ENCODE results near the gene KIAA0825.
"Not testable (repeated sequence)": the region's sequence is repeated elsewhere in the genome, so short reads cannot be mapped to it uniquely, and the experiment has no call there.

KIAA0825 gene

DNA sequence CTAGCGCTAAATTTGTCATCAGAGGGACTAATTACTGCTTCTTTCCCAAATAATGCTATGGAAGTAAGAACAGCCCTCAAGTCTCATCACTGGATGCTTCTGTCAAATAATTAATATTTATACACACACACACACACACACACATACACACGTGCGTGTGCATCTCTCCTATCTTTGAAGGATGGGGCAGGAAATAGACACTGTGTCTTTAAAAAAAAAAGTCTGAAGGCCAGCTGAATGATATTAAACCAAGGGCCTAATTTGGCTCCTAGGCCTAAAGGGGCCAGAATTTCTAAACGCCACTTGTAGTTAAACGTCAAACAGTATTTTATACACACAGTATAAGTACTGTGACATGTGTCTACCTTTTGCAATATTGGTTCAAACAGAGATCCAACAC, 3.4 kb upstream of the KIAA0825 start:
- no peak for DNase-seq
- Mint-ChIP-seq H3K36me3 (no peaks in the 10 kb centered on the region), H3K27ac (no peak overlapping the region), H3K27me3 (no peaks in the 10 kb centered on the region), H3K9me3 (no peaks in the 10 kb centered on the region), H3K4me3 (no peak overlapping the region), H3K4me1 (peaks cover 35% of the 10 kb centered on the region)
- CTCF ChIA-PET = no interaction called here

DNA sequence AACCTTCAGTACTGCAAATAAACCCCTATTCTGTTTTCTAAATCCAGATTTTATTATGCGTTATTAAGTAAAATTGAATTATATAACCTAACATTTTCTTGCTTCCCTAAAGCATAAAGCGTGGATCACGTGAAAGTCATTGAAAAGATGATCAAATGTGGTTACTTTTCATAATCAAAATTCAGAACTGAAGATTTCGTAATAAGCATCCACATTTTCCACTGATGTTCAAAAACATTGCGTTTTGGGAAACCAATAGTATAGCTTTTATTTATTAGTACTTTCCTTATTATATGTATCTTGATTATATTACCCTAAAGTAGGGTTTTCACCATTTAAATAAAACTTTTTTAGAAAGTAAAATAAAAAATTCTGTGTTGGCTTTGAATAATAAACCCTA, 1.9 kb upstream of the KIAA0825 start:
- peak overlapping the region; percentile 86 for H3K4me3 Mint-ChIP-seq
- peaks cover 39% of the 10 kb centered on the region for H3K4me1 Mint-ChIP-seq
- no peaks in the 10 kb centered on the region for H3K36me3 Mint-ChIP-seq
- CTCF ChIA-PET = no interaction called here
- DNase-seq = no peak
- no peak overlapping the region for H3K27ac Mint-ChIP-seq
- H3K9me3 Mint-ChIP-seq = no peaks in the 10 kb centered on the region
- no peaks in the 10 kb centered on the region for H3K27me3 Mint-ChIP-seq

GRCh38 chr5:94618029-94618492, 343 bp downstream of the KIAA0825 start:
- Mint-ChIP-seq H3K27me3 (no peaks in the 10 kb centered on the region), H3K27ac (peak overlapping the region; percentile 86), H3K9me3 (no peaks in the 10 kb centered on the region), H3K4me3 (peak overlapping the region; percentile 86), H3K4me1 (peaks cover 39% of the 10 kb centered on the region), H3K36me3 (no peaks in the 10 kb centered on the region)
- CTCF ChIA-PET = interaction anchor here (1.0 to 1.8 kb wide), 3 partner anchors 41 to 93 kb away, joined by 3 to 8 read pairs (median 4); no protein-coding TSS in a partner anchor
- peak; percentile 52 for DNase-seq

GRCh38 chr5:94615862-94616261, 2.5 kb downstream of the KIAA0825 start:
- no peaks in the 10 kb centered on the region for H3K27me3 Mint-ChIP-seq
- H3K4me3 Mint-ChIP-seq = no peak overlapping the region
- H3K4me1 Mint-ChIP-seq = peaks cover 39% of the 10 kb centered on the region
- CTCF ChIA-PET = interaction anchor here (0.8 kb wide), 1 partner anchor 77 kb away, joined by 3 read pairs; no protein-coding TSS in a partner anchor
- no peaks in the 10 kb centered on the region for H3K9me3 Mint-ChIP-seq
- H3K27ac Mint-ChIP-seq = no peak overlapping the region
- H3K36me3 Mint-ChIP-seq = no peaks in the 10 kb centered on the region
- DNase-seq = no peak

GRCh38 chr5:94614156-94614805, 4.1 kb downstream of the KIAA0825 start:
- DNase-seq = no peak
- Mint-ChIP-seq H3K9me3 (no peaks in the 10 kb centered on the region), H3K27me3 (no peaks in the 10 kb centered on the region), H3K36me3 (no peaks in the 10 kb centered on the region), H3K4me1 (peaks cover 36% of the 10 kb centered on the region), H3K4me3 (no peak overlapping the region), H3K27ac (no peak overlapping the region)
- CTCF ChIA-PET = no interaction called here

- CTCF ChIA-PET = interaction anchor here (1.2 kb wide), 1 partner anchor 15 kb away, joined by 3 read pairs; no protein-coding TSS in a partner anchor
- no peak overlapping the region for H3K27ac Mint-ChIP-seq
- DNase-seq = no peak
- no peaks in the 10 kb centered on the region for H3K36me3 Mint-ChIP-seq
- H3K27me3 Mint-ChIP-seq = no peaks in the 10 kb centered on the region
- no peak overlapping the region for H3K4me3 Mint-ChIP-seq
- no peaks in the 10 kb centered on the region for H3K9me3 Mint-ChIP-seq
- peaks cover 33% of the 10 kb centered on the region for H3K4me1 Mint-ChIP-seq
These were observed 4.8 kb downstream of the KIAA0825 start for GRCh38 chr5:94613583-94613982.

DNA sequence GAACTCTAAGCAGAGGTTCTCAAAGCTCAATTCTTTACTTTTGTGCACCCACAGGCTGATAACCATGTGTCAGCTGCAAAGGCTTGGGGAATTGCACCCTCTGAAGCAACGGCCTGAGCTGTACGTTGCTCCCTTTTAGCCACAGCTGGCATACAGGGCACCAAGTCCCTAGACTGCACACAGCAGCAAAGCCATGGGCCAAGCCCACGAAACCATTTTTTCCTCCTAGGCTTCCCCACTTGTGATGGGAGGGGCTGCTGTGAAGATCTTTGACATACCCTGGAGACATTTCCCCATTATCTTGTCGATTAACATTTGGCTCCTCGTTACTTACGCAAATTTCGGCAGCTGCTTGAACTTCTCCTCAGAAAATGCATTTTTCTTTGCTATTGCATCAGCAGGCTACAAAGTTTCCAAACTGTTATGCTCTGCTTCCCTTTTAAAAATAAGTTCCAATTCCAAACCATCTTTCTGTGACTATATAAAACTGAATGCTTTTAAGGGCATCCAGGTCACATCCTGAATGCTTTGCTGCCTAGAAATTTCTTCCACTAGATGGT, 23.0 kb downstream of the KIAA0825 start:
- DNase-seq = no peak
- H3K27me3 Mint-ChIP-seq = peaks cover 16% of the 10 kb centered on the region
- no peak overlapping the region for H3K27ac Mint-ChIP-seq
- CTCF ChIA-PET = no interaction called here
- no peaks in the 10 kb centered on the region for H3K36me3 Mint-ChIP-seq
- H3K9me3 Mint-ChIP-seq = no peaks in the 10 kb centered on the region
- no peaks in the 10 kb centered on the region for H3K4me1 Mint-ChIP-seq
- H3K4me3 Mint-ChIP-seq = no peak overlapping the region

- Mint-ChIP-seq H3K27me3 (no peaks in the 10 kb centered on the region), H3K4me3 (peak overlapping the region; percentile 22), H3K36me3 (peaks cover 4% of the 10 kb centered on the region), H3K9me3 (peaks cover 2% of the 10 kb centered on the region), H3K27ac (peak overlapping the region; percentile 55), H3K4me1 (peaks cover 48% of the 10 kb centered on the region)
- DNase-seq = no peak
- CTCF ChIA-PET = interaction anchor here (1.1 to 1.6 kb wide), 2 partner anchors 41 to 53 kb away, joined by 4 to 5 read pairs; partner anchors contain the start of genes KIAA0825 and SLF1
These were observed 40.7 kb downstream of the KIAA0825 start for GRCh38 chr5:94577466-94578245.

DNA sequence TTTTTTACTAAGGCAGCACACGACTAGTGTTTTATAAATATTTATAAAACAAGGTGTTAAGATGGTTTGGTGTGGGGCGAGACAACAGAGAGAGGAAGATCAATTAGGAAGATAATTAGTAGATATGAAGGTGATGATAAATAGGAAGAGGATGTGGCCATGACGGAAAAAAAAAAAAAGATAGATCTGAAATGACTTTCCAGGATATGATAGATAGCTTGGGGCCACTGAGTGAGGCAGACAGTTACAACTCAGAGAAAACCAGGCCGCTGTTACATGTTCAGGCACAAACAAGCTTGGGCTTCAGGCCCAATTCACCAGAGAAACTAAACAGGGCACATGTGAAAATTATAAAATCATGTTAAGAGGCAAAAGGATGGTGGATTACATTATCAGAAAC, 43.2 kb downstream of the KIAA0825 start:
- peaks cover 4% of the 10 kb centered on the region for H3K36me3 Mint-ChIP-seq
- no peaks in the 10 kb centered on the region for H3K9me3 Mint-ChIP-seq
- no peaks in the 10 kb centered on the region for H3K27me3 Mint-ChIP-seq
- CTCF ChIA-PET = no interaction called here
- DNase-seq = no peak
- H3K4me3 Mint-ChIP-seq = no peak overlapping the region
- peaks cover 46% of the 10 kb centered on the region for H3K4me1 Mint-ChIP-seq
- peak overlapping the region; percentile 81 for H3K27ac Mint-ChIP-seq

GRCh38 chr5:94573349-94573748, 45.1 kb downstream of the KIAA0825 start:
- DNase-seq, H3K27ac Mint-ChIP-seq, CTCF ChIA-PET, H3K9me3 Mint-ChIP-seq, H3K36me3 Mint-ChIP-seq, H3K4me3 Mint-ChIP-seq, H3K27me3 Mint-ChIP-seq: not testable (repeated sequence)
- H3K4me1 Mint-ChIP-seq = peaks cover 33% of the 10 kb centered on the region

GRCh38 chr5:94571415-94571814, 47.0 kb downstream of the KIAA0825 start:
- CTCF ChIA-PET = no interaction called here
- Mint-ChIP-seq H3K27me3 (no peaks in the 10 kb centered on the region), H3K36me3 (peaks cover 4% of the 10 kb centered on the region), H3K9me3 (no peaks in the 10 kb centered on the region), H3K4me1 (peaks cover 16% of the 10 kb centered on the region), H3K4me3 (no peak overlapping the region), H3K27ac (no peak overlapping the region)
- DNase-seq = no peak

GRCh38 chr5:94564812-94565211, 53.6 kb downstream of the KIAA0825 start:
- CTCF ChIA-PET = no interaction called here
- Mint-ChIP-seq H3K4me1 (no peaks in the 10 kb centered on the region), H3K4me3 (no peak overlapping the region), H3K27me3 (no peaks in the 10 kb centered on the region), H3K36me3 (no peaks in the 10 kb centered on the region), H3K27ac (no peak overlapping the region), H3K9me3 (no peaks in the 10 kb centered on the region)
- DNase-seq = no peak

DNA sequence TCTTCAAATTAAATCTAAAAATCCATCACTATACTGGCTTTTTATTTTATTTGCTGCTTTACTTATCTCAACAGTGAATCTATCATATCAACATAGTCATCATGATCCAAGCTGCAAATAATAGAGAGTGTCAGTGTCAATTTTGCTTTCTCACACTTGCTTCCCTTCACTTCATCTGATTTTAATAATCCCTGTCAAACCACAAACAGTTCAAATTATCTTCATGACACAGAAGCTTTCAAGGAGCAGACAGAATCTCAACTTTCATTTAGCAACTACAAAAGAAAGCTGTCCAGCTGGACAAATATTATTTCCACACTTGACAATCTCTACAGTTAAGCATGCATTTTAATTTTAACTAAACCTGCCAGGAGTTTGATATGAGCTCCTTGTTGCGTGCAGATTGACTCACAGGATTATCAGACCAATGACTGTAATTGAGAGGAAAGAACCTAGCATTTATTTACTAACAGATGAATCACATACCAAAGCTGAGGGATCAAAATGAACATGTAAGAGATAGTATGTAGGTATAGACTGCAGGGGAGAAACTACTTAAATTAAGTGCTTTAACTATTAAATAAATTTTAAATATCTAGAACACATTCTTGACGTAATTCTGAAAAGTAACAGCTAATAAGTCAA, 56.0 kb downstream of the KIAA0825 start:
- H3K36me3 Mint-ChIP-seq = no peaks in the 10 kb centered on the region
- no peaks in the 10 kb centered on the region for H3K4me1 Mint-ChIP-seq
- CTCF ChIA-PET = no interaction called here
- H3K4me3 Mint-ChIP-seq = no peak overlapping the region
- no peaks in the 10 kb centered on the region for H3K27me3 Mint-ChIP-seq
- no peak for DNase-seq
- no peak overlapping the region for H3K27ac Mint-ChIP-seq
- no peaks in the 10 kb centered on the region for H3K9me3 Mint-ChIP-seq

DNA sequence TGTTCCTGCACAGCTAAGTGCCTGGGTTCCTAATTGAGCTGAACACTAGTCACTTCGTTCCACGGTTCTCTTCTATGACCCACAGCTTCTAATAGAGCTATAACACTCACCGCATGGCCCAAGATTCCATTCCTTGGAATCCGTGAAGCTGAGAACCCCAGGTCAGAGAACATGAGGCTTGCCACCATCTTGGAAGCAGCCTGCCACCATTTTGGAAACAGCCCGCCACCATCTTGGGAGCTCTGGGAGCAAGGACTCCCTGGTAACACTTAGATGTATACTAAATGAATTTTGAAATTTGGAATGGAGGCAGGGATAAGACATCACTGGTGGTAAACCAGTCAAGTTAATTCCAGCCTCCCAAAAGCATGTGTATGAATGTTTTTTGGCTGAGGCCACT, 60.4 kb downstream of the KIAA0825 start:
- Mint-ChIP-seq H3K27me3 (no peaks in the 10 kb centered on the region), H3K4me3 (no peak overlapping the region), H3K27ac (no peak overlapping the region), H3K36me3 (no peaks in the 10 kb centered on the region), H3K9me3 (no peaks in the 10 kb centered on the region), H3K4me1 (no peaks in the 10 kb centered on the region)
- DNase-seq = no peak
- CTCF ChIA-PET = no interaction called here

Measured in activated naive CD4-positive, alpha-beta T cell treated with anti-CD3 and anti-CD28 coated beads, Interleukin-2, amount 10 ng/mL, durations not matched to agents 7 days and 5 days (primary cell).